ENCODE results near the gene MS4A15.

The MS4A15 gene

DNA sequence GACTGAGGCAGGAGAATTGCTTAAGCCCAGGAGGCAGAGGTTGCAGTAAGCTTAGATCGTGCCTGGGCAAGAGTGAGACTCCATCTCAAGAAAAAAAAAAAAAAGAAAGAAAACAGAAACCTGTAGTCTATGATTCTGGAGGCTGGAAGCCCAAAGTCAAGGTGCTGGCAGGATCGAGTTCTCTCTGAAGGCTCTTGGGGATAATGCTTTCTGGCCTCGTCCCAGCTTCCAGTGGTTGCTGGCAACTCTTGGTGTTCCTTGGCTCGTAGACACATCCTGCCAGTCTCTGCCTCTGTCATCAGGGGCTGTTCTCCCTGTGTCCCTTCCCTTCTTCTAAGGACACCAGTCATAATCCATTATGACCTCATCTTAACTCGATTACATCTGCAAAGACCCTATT, 68.5 kb downstream of the MS4A15 start:
- TF ChIP-seq, protein P1, sequence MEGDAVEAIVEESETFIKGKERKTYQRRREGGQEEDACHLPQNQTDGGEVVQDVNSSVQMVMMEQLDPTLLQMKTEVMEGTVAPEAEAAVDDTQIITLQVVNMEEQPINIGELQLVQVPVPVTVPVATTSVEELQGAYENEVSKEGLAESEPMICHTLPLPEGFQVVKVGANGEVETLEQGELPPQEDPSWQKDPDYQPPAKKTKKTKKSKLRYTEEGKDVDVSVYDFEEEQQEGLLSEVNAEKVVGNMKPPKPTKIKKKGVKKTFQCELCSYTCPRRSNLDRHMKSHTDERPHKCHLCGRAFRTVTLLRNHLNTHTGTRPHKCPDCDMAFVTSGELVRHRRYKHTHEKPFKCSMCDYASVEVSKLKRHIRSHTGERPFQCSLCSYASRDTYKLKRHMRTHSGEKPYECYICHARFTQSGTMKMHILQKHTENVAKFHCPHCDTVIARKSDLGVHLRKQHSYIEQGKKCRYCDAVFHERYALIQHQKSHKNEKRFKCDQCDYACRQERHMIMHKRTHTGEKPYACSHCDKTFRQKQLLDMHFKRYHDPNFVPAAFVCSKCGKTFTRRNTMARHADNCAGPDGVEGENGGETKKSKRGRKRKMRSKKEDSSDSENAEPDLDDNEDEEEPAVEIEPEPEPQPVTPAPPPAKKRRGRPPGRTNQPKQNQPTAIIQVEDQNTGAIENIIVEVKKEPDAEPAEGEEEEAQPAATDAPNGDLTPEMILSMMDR (conservative IDR thresholded peaks at IDR 0.05; ENCODE audit: low read depth, low read length) = no peak
- H3K4me3 ChIP-seq (ENCODE audit: low read depth, low read length) = no peak overlapping the region
- DNase-seq (ENCODE audit: low read depth) = no peak

DNA sequence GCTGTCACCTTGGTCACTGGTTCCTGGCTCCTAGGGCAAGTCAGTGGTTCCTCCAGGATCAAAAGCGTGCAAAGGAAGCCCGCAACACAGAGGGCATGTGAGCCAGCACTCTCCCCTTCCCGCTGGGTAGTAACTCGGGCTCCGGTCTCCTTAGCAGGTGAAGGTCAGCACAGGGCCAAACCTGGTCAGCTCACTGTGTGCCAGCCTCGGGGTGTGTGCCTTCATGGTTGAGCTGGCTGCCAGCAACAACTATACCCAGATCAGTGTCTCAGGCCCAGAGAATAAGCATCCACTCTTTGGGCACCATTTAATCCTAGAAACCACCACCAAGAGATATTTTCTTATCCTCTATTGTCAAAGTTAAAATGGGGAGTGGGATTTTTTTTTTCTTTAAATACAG, 69.1 kb downstream of the MS4A15 start:
- no peak overlapping the region for H3K4me3 ChIP-seq (ENCODE audit: low read depth, low read length)
- TF ChIP-seq, protein P1 (conservative IDR thresholded peaks at IDR 0.05; ENCODE audit: low read depth, low read length) = no peak
- no peak for DNase-seq (ENCODE audit: low read depth)

Measured in choroid plexus epithelial cell (primary cell).